ENCODE measurements around the gene GPR173. TPM values are rescaled to one million over a fixed set of nuclear protein-coding genes. Genes with fewer than 3 reads are reported as not detected.
A peak's percentile ranks its signal among the peaks of the same experiment; 100 is the strongest.

Gene GPR173, protein sequence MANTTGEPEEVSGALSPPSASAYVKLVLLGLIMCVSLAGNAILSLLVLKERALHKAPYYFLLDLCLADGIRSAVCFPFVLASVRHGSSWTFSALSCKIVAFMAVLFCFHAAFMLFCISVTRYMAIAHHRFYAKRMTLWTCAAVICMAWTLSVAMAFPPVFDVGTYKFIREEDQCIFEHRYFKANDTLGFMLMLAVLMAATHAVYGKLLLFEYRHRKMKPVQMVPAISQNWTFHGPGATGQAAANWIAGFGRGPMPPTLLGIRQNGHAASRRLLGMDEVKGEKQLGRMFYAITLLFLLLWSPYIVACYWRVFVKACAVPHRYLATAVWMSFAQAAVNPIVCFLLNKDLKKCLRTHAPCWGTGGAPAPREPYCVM
- total RNA-seq = 1 to 10 TPM; 7.0 to 9.4 TPM
- polyA plus RNA-seq (2013, experiment 1 of 2) = 16.5 TPM
- 14.7 TPM for polyA plus RNA-seq (2013, experiment 2 of 2)
- long read RNA-seq, experiment 1, partial matches to known transcripts = 0 of 4 reads
- long read RNA-seq, experiment 1, other reads (novel, unspliced or antisense) = 4 of 4 reads
- long read RNA-seq, experiment 2, partial matches to known transcripts = 0 of 5 reads
- long read RNA-seq, experiment 2, other reads (novel, unspliced or antisense) = 5 of 5 reads
- long read RNA-seq, experiment 3 = 0 reads
- long read RNA-seq, experiment 4, partial matches to known transcripts = 0 of 2 reads
- long read RNA-seq, experiment 4, other reads (novel, unspliced or antisense) = 2 of 2 reads

DNA sequence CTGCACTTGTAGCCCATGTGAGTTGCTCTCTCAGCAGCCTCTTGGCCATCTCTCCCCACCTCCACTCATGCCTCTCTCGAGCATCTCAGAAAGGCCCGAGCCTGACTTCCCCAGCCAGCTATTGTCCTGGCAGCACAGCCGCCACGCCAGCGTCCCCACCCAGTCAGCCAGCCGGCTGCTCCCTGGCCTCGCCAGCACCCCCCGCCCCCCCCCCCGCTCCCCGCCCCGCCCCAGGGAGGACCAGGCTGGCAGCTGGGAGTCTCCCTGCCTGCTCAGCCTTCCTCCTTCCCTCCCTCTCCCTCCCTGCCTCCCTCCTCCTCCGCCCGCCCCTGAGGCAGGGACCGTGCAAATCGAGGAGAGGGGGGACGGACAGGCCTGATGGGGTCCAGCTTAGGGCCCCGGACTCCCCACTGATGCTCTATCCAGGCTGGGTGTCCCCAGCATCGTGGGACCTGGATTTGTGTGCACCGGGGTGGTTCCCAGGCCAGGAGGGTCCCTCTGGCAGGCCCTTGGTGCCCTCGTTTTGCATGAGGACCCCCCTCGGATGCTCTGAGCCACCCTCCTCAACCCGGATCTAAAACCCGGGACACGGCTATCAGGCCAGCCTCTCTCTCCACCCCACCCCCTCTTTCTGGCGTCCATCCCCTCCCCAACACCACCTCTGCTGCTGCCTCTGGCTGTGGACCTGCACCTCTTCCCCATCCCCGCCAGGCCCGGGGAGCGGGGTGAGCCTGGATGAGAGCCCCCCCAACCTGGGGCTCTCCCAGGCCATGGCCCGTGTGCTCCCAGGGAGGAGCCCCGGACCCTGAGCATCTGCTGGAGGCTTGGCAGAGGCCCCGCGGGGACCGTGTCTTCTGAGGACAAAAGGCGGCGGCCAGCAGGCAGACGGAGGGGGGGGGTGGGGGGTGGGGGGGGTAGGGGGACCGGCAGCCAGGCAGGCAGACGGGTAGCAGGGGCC is at the start of gene GPR173:
Gene GPR173 (plus strand): TSS at position 621 of the 958 bp plus-strand sequence. CDS start 27,833 bp downstream, outside the sequence.
- Histone ChIP-seq H3K27me3 (ENCODE audit: control insufficient read depth, insufficient read depth, low read length, poor library complexity, severe bottlenecking) (no peaks in the 10 kb centered on the region), H3K36me3 (ENCODE audit: control insufficient read depth, insufficient read depth, low read length) (no peaks in the 10 kb centered on the region), H3K27ac (ENCODE audit: low read depth, low read length) (peak within 1 kb of the TSS; percentile 95), H3K9me3 (ENCODE audit: control insufficient read depth, low read length) (no peaks in the 10 kb centered on the region), H3K4me3 (ENCODE audit: low read length) (peak within 1 kb of the TSS; percentile 45), H3K4me1 (ENCODE audit: control insufficient read depth, insufficient read depth, low read length) (no peaks in the 10 kb centered on the region), H3K9ac (ENCODE audit: extremely low read depth, low read length, poor library complexity, severe bottlenecking) (no peak within 1 kb of the TSS)
- WGBS, 2 experiments (ENCODE audit: insufficient coverage in 1 of 2, insufficient read length in 1 of 2) = 0 to 6% methylated on average over 1 to 21 of the region's 38 CpGs
- Mint-ChIP-seq H3K9me3 (peaks cover 55% of the 10 kb centered on the region), H3K4me1 (no peaks in the 10 kb centered on the region), H3K27ac (no peak within 1 kb of the TSS), H3K4me3 (peak within 1 kb of the TSS; percentile 54), H3K36me3 (ENCODE audit: low read depth) (no peaks in the 10 kb centered on the region), H3K27me3 (ENCODE audit: insufficient read depth) (no peaks in the 10 kb centered on the region)
- peak; percentile 85 for DNase-seq
- TF ChIP-seq, protein P1, sequence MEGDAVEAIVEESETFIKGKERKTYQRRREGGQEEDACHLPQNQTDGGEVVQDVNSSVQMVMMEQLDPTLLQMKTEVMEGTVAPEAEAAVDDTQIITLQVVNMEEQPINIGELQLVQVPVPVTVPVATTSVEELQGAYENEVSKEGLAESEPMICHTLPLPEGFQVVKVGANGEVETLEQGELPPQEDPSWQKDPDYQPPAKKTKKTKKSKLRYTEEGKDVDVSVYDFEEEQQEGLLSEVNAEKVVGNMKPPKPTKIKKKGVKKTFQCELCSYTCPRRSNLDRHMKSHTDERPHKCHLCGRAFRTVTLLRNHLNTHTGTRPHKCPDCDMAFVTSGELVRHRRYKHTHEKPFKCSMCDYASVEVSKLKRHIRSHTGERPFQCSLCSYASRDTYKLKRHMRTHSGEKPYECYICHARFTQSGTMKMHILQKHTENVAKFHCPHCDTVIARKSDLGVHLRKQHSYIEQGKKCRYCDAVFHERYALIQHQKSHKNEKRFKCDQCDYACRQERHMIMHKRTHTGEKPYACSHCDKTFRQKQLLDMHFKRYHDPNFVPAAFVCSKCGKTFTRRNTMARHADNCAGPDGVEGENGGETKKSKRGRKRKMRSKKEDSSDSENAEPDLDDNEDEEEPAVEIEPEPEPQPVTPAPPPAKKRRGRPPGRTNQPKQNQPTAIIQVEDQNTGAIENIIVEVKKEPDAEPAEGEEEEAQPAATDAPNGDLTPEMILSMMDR (conservative IDR thresholded peaks at IDR 0.05) = no peak

DNA sequence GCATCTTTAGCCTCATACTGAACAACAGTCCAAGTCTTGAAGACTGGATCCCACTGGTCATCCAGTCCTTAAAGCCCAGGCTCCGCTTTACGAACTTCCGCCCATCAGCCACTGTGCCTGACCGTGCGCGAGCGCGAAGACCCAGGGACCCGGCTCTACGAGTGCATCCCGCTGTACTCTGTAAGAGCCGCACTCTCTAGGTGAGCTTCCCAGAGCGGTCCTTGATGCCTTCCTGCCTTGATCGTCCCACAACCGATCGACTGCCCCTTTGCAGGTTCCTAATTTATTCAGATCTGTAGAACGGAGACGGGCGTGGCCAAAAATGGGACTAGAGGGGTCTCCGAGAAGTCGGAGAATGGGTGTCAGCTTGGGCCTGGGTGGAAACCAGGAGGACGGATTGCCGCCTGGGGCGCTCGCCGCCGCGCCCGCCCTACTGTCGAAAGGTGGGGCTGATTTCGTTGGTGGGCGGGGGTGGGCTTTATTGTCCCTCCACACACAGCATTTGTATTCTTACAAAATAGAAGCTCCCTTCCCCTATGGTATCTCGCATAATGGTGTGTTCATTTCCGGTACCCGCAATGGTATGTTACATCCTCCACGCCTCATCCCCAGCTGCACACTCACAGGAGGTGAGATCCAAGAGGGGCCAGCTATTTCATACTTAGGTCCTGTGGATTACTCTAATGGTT is 48.0 kb upstream of the GPR173 start:
- no peak overlapping the region for H3K4me3 ChIP-seq (ENCODE audit: low read length)
- Mint-ChIP-seq H3K4me1 (no peaks in the 10 kb centered on the region), H3K9me3 (peaks cover 70% of the 10 kb centered on the region), H3K4me3 (peak overlapping the region; percentile 30), H3K36me3 (ENCODE audit: low read depth) (no peaks in the 10 kb centered on the region), H3K27ac (no peak overlapping the region), H3K27me3 (ENCODE audit: insufficient read depth) (peaks cover 28% of the 10 kb centered on the region)
- TF ChIP-seq, protein P1 (conservative IDR thresholded peaks at IDR 0.05) = no peak
- H3K9ac ChIP-seq (ENCODE audit: extremely low read depth, low read length, poor library complexity, severe bottlenecking) = no peak overlapping the region
- no peak overlapping the region for H3K27ac ChIP-seq (ENCODE audit: low read depth, low read length)
- H3K36me3 ChIP-seq (ENCODE audit: control insufficient read depth, insufficient read depth, low read length) = no peaks in the 10 kb centered on the region
- no peak for DNase-seq
- no peaks in the 10 kb centered on the region for H3K27me3 ChIP-seq (ENCODE audit: control insufficient read depth, insufficient read depth, low read length, poor library complexity, severe bottlenecking)
- no peaks in the 10 kb centered on the region for H3K9me3 ChIP-seq (ENCODE audit: control insufficient read depth, low read length)
- WGBS, 2 experiments (ENCODE audit: insufficient coverage in 1 of 2, insufficient read length in 1 of 2) = 95 to 97% methylated on average over 12 to 26 of the region's 36 CpGs
- H3K4me1 ChIP-seq (ENCODE audit: control insufficient read depth, insufficient read depth, low read length) = no peaks in the 10 kb centered on the region
